Measurements from ENCODE around the gene GBA2. TPM values are rescaled to one million over a fixed set of nuclear protein-coding genes. Genes with fewer than 3 reads are reported as not detected.
A peak's percentile ranks its signal among the peaks of the same experiment; 100 is the strongest.

Gene GBA2
- total RNA-seq, 4 donors from 2014 or later = 46.6 to 123 (median 73.5) TPM

GRCh38 chr9:35746583-35746982 is 2.4 kb downstream of the GBA2 start:
- Histone ChIP-seq H3K4me1 (peaks cover 51% of the 10 kb centered on the region), H3K36me3 (peaks cover 42% of the 10 kb centered on the region), H3K27me3 (no peaks in the 10 kb centered on the region), H3K9me3 (no peaks in the 10 kb centered on the region), H3K4me3 (peak overlapping the region; percentile 83), H3K27ac (no peak overlapping the region)
- 50% methylated on average over 3 of the region's 3 CpGs for WGBS
- TF ChIP-seq CTCF (IDR thresholded peaks at IDR 0.05) = no peak
- TF ChIP-seq POLR2AphosphoS5 (IDR thresholded peaks at IDR 0.05) = no peak
- TF ChIP-seq EP300 (IDR thresholded peaks at IDR 0.05) = no peak
- TF ChIP-seq POLR2A (IDR thresholded peaks at IDR 0.05) = no peak
- DNase-seq (ENCODE audit: low spot score in 2 of 2) = no peak

- Histone ChIP-seq H3K4me1 (peaks cover 49% of the 10 kb centered on the region), H3K27me3 (no peaks in the 10 kb centered on the region), H3K27ac (no peak overlapping the region), H3K36me3 (peaks cover 43% of the 10 kb centered on the region), H3K4me3 (peak overlapping the region; percentile 83), H3K9me3 (no peaks in the 10 kb centered on the region)
- no peak for TF ChIP-seq CTCF (IDR thresholded peaks at IDR 0.05)
- no peak for TF ChIP-seq POLR2A (IDR thresholded peaks at IDR 0.05)
- no peak for TF ChIP-seq POLR2AphosphoS5 (IDR thresholded peaks at IDR 0.05)
- TF ChIP-seq EP300 (IDR thresholded peaks at IDR 0.05) = no peak
- no peak for DNase-seq (ENCODE audit: low spot score in 2 of 2)
- WGBS = 50% methylated on average over 1 of the region's 1 CpG
Measured at GRCh38 chr9:35745569-35745968, 3.5 kb downstream of the GBA2 start.

- Histone ChIP-seq H3K4me1 (peaks cover 38% of the 10 kb centered on the region), H3K27ac (no peak overlapping the region), H3K27me3 (no peaks in the 10 kb centered on the region), H3K9me3 (no peaks in the 10 kb centered on the region), H3K4me3 (no peak overlapping the region), H3K36me3 (peaks cover 59% of the 10 kb centered on the region)
- peak in 1 of 2 donors; percentile 35 for DNase-seq (ENCODE audit: low spot score in 2 of 2)
- WGBS = 88% methylated on average over 8 of the region's 8 CpGs
- TF ChIP-seq POLR2AphosphoS5 (IDR thresholded peaks at IDR 0.05) = no peak
- no peak for TF ChIP-seq CTCF (IDR thresholded peaks at IDR 0.05)
- no peak for TF ChIP-seq POLR2A (IDR thresholded peaks at IDR 0.05)
- no peak for TF ChIP-seq EP300 (IDR thresholded peaks at IDR 0.05)
Measured at GRCh38 chr9:35743880-35744518, 5.0 kb downstream of the GBA2 start.

GRCh38 chr9:35743452-35743851 is 5.6 kb downstream of the GBA2 start:
- no peak for TF ChIP-seq EP300 (IDR thresholded peaks at IDR 0.05)
- no peak for TF ChIP-seq CTCF (IDR thresholded peaks at IDR 0.05)
- H3K27ac ChIP-seq = no peak overlapping the region
- H3K4me3 ChIP-seq = no peak overlapping the region
- DNase-seq (ENCODE audit: low spot score in 2 of 2) = no peak
- 72% methylated on average over 2 of the region's 2 CpGs for WGBS
- H3K9me3 ChIP-seq = no peaks in the 10 kb centered on the region
- H3K27me3 ChIP-seq = no peaks in the 10 kb centered on the region
- H3K4me1 ChIP-seq = peaks cover 38% of the 10 kb centered on the region
- peaks cover 64% of the 10 kb centered on the region for H3K36me3 ChIP-seq

- Histone ChIP-seq H3K27ac (no peak overlapping the region), H3K9me3 (no peaks in the 10 kb centered on the region), H3K4me3 (no peak overlapping the region), H3K36me3 (peaks cover 82% of the 10 kb centered on the region), H3K27me3 (no peaks in the 10 kb centered on the region), H3K4me1 (peaks cover 23% of the 10 kb centered on the region)
- TF ChIP-seq CTCF (IDR thresholded peaks at IDR 0.05) (no peak), POLR2A (IDR thresholded peaks at IDR 0.05) (no peak), POLR2AphosphoS5 (IDR thresholded peaks at IDR 0.05) (no peak), EP300 (IDR thresholded peaks at IDR 0.05) (no peak)
- DNase-seq (ENCODE audit: low spot score in 2 of 2) = peak in 1 of 2 donors; percentile 13
- 91% methylated on average over 7 of the region's 7 CpGs for WGBS
Measured at GRCh38 chr9:35741740-35742139, 7.3 kb downstream of the GBA2 start.

All from suprapubic skin (tissue), 4 donors.